Measurements from ENCODE around the gene SCYL1. TPM values are rescaled to one million over a fixed set of nuclear protein-coding genes. Genes with fewer than 3 reads are reported as not detected.

Gene SCYL1
- total and polyA plus RNA-seq, 7 donors = 57.3 to 100 (median 67.1) TPM

- peak overlapping the region; percentile 90 to 94 (median 91) for H3K27ac ChIP-seq
- H3K27me3 ChIP-seq = no peaks in the 10 kb centered on the region
- peak overlapping the region; percentile 31 to 52 (median 50) for H3K4me3 ChIP-seq
- DNase-seq = peak; percentile 73
- H3K4me1 ChIP-seq = peaks cover 0 to 32% (median 29%) of the 10 kb centered on the region in 4 donors
- TF ChIP-seq CTCF (IDR thresholded peaks at IDR 0.05) (peak in 1 of 4 experiments; percentile 20), POLR2AphosphoS5 (IDR thresholded peaks at IDR 0.05) (no peak)
- no peaks in the 10 kb centered on the region for H3K9me3 ChIP-seq
- peaks cover 0 to 50% (median 18%) of the 10 kb centered on the region in 4 donors for H3K36me3 ChIP-seq
- intact Hi-C loops (cut with DNase I) = loop anchor here (1.0 to 5.0 kb wide), 3 partner anchors 15 to 66 kb away; partner anchors contain the start of gene FAM89B
- 39 to 43% methylated on average over 18 of the region's 18 CpGs for WGBS, 2 donors
Measured at GRCh38 chr11:65541093-65541982, 16.5 kb downstream of the SCYL1 start.

GRCh38 chr11:65542738-65543390, 18.0 kb downstream of the SCYL1 start:
- H3K36me3 ChIP-seq = peaks cover 0 to 42% (median 17%) of the 10 kb centered on the region in 4 donors
- H3K27me3 ChIP-seq = no peaks in the 10 kb centered on the region
- DNase-seq = no peak
- TF ChIP-seq EP300 (IDR thresholded peaks at IDR 0.05) (no peak), POLR2A (IDR thresholded peaks at IDR 0.05) (no peak), CTCF (IDR thresholded peaks at IDR 0.05) (no peak), POLR2AphosphoS5 (IDR thresholded peaks at IDR 0.05) (no peak)
- H3K4me3 ChIP-seq = no peak overlapping the region
- WGBS, 2 donors = 94 to 96% methylated on average over 3 of the region's 3 CpGs
- no peaks in the 10 kb centered on the region for H3K9me3 ChIP-seq
- intact Hi-C loops (cut with DNase I) = loop anchor here (5.0 kb wide), 1 partner anchor 64 kb away; no protein-coding TSS in a partner anchor
- H3K27ac ChIP-seq = no peak overlapping the region
- H3K4me1 ChIP-seq = peaks cover 0 to 44% (median 36%) of the 10 kb centered on the region in 4 donors

- TF ChIP-seq CTCF (IDR thresholded peaks at IDR 0.05) (no peak), EP300 (IDR thresholded peaks at IDR 0.05) (no peak), POLR2A (IDR thresholded peaks at IDR 0.05) (no peak), POLR2AphosphoS5 (IDR thresholded peaks at IDR 0.05) (no peak)
- H3K9me3 ChIP-seq = no peaks in the 10 kb centered on the region
- peaks cover 0 to 26% (median 21%) of the 10 kb centered on the region in 4 donors for H3K4me1 ChIP-seq
- WGBS, 2 donors = 13 to 42% methylated on average over 4 of the region's 4 CpGs
- H3K27ac ChIP-seq = peak overlapping the region; percentile 63 to 79 (median 66)
- intact Hi-C loops (cut with DNase I) = no loop called here
- DNase-seq = no peak
- H3K4me3 ChIP-seq = peak overlapping the region in 2 of 4 donors; percentile 10 to 34
- H3K36me3 ChIP-seq = peaks cover 1 to 44% (median 18%) of the 10 kb centered on the region in 4 donors
- no peaks in the 10 kb centered on the region for H3K27me3 ChIP-seq
Measured at GRCh38 chr11:65545853-65546216, 21.0 kb downstream of the SCYL1 start.

GRCh38 chr11:65546217-65546958, 21.5 kb downstream of the SCYL1 start:
- Histone ChIP-seq H3K27ac (peak overlapping the region; percentile 63 to 79 (median 66)), H3K36me3 (peaks cover 5 to 50% (median 23%) of the 10 kb centered on the region in 4 donors), H3K4me1 (peaks cover 0 to 20% (median 16%) of the 10 kb centered on the region in 4 donors), H3K9me3 (no peaks in the 10 kb centered on the region), H3K27me3 (no peaks in the 10 kb centered on the region), H3K4me3 (peak overlapping the region in 3 of 4 donors; percentile 10 to 34 (median 24))
- WGBS, 2 donors = 8 to 19% methylated on average over 64 of the region's 64 CpGs
- TF ChIP-seq POLR2A (IDR thresholded peaks at IDR 0.05) (no peak), POLR2AphosphoS5 (IDR thresholded peaks at IDR 0.05) (peak in 1 of 4 donors; percentile 30)
- intact Hi-C loops (cut with DNase I) = no loop called here
- peak; percentile 90 for DNase-seq
